Subcutaneous abdominal adipose tissue (tissue), 5 donors: ENCODE measurements around the gene AFF2.

Experiments used
- H3K27ac ChIP-seq: one replicate; pipeline ENCODE4 v1.7.0; 2013; ENCODE audit warnings: low read depth, mild to moderate bottlenecking, inconsistent platforms, low read length, moderate library complexity
- H3K27me3 ChIP-seq, 5 donors: one replicate each; pipeline ENCODE4 v1.7.0; 2013; ENCODE audit warnings: low read length in 5 of 5, inconsistent platforms in 1 of 5; ENCODE audit not compliant: control insufficient read depth in 5 of 5, insufficient read depth in 4 of 5
- H3K36me3 ChIP-seq, 5 donors: one replicate each; pipeline ENCODE4 v1.7.0; 2013; ENCODE audit warnings: low read length in 5 of 5; ENCODE audit not compliant: control insufficient read depth in 5 of 5, insufficient read depth in 5 of 5
- H3K4me1 ChIP-seq, 5 donors: one replicate each; pipeline ENCODE4 v1.7.0; 2013; ENCODE audit warnings: low read length in 5 of 5, mild to moderate bottlenecking in 3 of 5, moderate library complexity in 1 of 5; ENCODE audit not compliant: control insufficient read depth in 5 of 5, insufficient read depth in 5 of 5
- H3K4me3 ChIP-seq, 5 donors: one replicate each; pipeline ENCODE4 v1.7.0; 2013; ENCODE audit warnings: low read length in 5 of 5, low read depth in 1 of 5
- H3K9ac ChIP-seq, 5 donors: one replicate each; pipeline ENCODE4 v1.7.0; 2013; ENCODE audit warnings: low read length in 5 of 5, mild to moderate bottlenecking in 4 of 5, moderate library complexity in 3 of 5
- H3K9me3 ChIP-seq, 5 donors: one replicate each; pipeline ENCODE4 v1.7.0; 2013; ENCODE audit warnings: low read length in 5 of 5; ENCODE audit not compliant: control insufficient read depth in 5 of 5
- donor health status: healthy.
- donor health status: healthy.
- donor health status: healthy.
- donor health status: healthy.
- donor health status: healthy.

AFF2 gene

GRCh38 chrX:148956352-148956751 is 455.9 kb downstream of the AFF2 start:
- Histone ChIP-seq H3K36me3 (no peaks in the 10 kb centered on the region), H3K9ac (no peak overlapping the region), H3K9me3 (no peaks in the 10 kb centered on the region), H3K4me3 (no peak overlapping the region), H3K27me3 (no peaks in the 10 kb centered on the region), H3K4me1 (no peaks in the 10 kb centered on the region), H3K27ac (no peak overlapping the region)

- no peaks in the 10 kb centered on the region for H3K36me3 ChIP-seq
- no peaks in the 10 kb centered on the region for H3K9me3 ChIP-seq
- H3K4me1 ChIP-seq: no peaks in the 10 kb centered on the region
- no peak overlapping the region for H3K27ac ChIP-seq
- H3K9ac ChIP-seq: no peak overlapping the region
- H3K27me3 ChIP-seq: no peaks in the 10 kb centered on the region
- H3K4me3 ChIP-seq: no peak overlapping the region
These were observed 458.5 kb downstream of the AFF2 start for GRCh38 chrX:148958901-148959300.

- H3K27me3 ChIP-seq: no peaks in the 10 kb centered on the region
- no peaks in the 10 kb centered on the region for H3K4me1 ChIP-seq
- no peak overlapping the region for H3K27ac ChIP-seq
- H3K36me3 ChIP-seq: no peaks in the 10 kb centered on the region
- H3K4me3 ChIP-seq: no peak overlapping the region
- H3K9ac ChIP-seq: no peak overlapping the region
- H3K9me3 ChIP-seq: no peaks in the 10 kb centered on the region
These were observed 459.6 kb downstream of the AFF2 start for GRCh38 chrX:148960060-148960459.

- no peak overlapping the region for H3K27ac ChIP-seq
- H3K4me1 ChIP-seq: no peaks in the 10 kb centered on the region
- H3K9me3 ChIP-seq: no peaks in the 10 kb centered on the region
- no peaks in the 10 kb centered on the region for H3K36me3 ChIP-seq
- H3K9ac ChIP-seq: no peak overlapping the region
- H3K27me3 ChIP-seq: peaks cover 0 to 3% (median 0%) of the 10 kb centered on the region in 5 donors
- no peak overlapping the region for H3K4me3 ChIP-seq
These were observed 461.6 kb downstream of the AFF2 start for GRCh38 chrX:148961985-148962384.

GRCh38 chrX:148976571-148977400 is 476.4 kb downstream of the AFF2 start:
- Histone ChIP-seq H3K27ac (no peak overlapping the region), H3K27me3 (no peaks in the 10 kb centered on the region), H3K4me3 (no peak overlapping the region), H3K9ac (no peak overlapping the region), H3K36me3 (no peaks in the 10 kb centered on the region), H3K4me1 (no peaks in the 10 kb centered on the region), H3K9me3 (no peaks in the 10 kb centered on the region)

GRCh38 chrX:148979786-148980185 is 479.4 kb downstream of the AFF2 start:
- no peaks in the 10 kb centered on the region for H3K9me3 ChIP-seq
- H3K27ac ChIP-seq: no peak overlapping the region
- H3K4me1 ChIP-seq: no peaks in the 10 kb centered on the region
- no peak overlapping the region for H3K4me3 ChIP-seq
- H3K9ac ChIP-seq: no peak overlapping the region
- no peaks in the 10 kb centered on the region for H3K36me3 ChIP-seq
- H3K27me3 ChIP-seq: no peaks in the 10 kb centered on the region

GRCh38 chrX:148984238-148984637 is 483.8 kb downstream of the AFF2 start:
- Histone ChIP-seq H3K9ac (no peak overlapping the region), H3K9me3 (no peaks in the 10 kb centered on the region), H3K27me3 (no peaks in the 10 kb centered on the region), H3K36me3 (no peaks in the 10 kb centered on the region), H3K4me3 (no peak overlapping the region), H3K27ac (no peak overlapping the region), H3K4me1 (no peaks in the 10 kb centered on the region)

- no peaks in the 10 kb centered on the region for H3K27me3 ChIP-seq
These were observed 491.1 kb downstream of the AFF2 start for GRCh38 chrX:148991502-148991901.

GRCh38 chrX:148995661-148996060 is 495.2 kb downstream of the AFF2 start:
- Histone ChIP-seq H3K9me3 (no peaks in the 10 kb centered on the region), H3K27ac (no peak overlapping the region), H3K4me3 (no peak overlapping the region), H3K27me3 (no peaks in the 10 kb centered on the region), H3K9ac (no peak overlapping the region), H3K4me1 (no peaks in the 10 kb centered on the region), H3K36me3 (no peaks in the 10 kb centered on the region)

More at GRCh38 chrX:148991502-148991901, 491.1 kb downstream of the AFF2 start:
- H3K4me3 ChIP-seq: no peak overlapping the region
- H3K27ac ChIP-seq: no peak overlapping the region
- H3K9me3 ChIP-seq: no peaks in the 10 kb centered on the region
- H3K36me3 ChIP-seq: no peaks in the 10 kb centered on the region
- no peaks in the 10 kb centered on the region for H3K4me1 ChIP-seq
- H3K9ac ChIP-seq: no peak overlapping the region

GRCh38 chrX:149002320-149002719 is 501.9 kb downstream of the AFF2 start:
- Histone ChIP-seq H3K27me3 (peaks cover 0 to 6% (median 0%) of the 10 kb centered on the region in 5 donors), H3K4me1 (no peaks in the 10 kb centered on the region), H3K9ac (no peak overlapping the region), H3K27ac (no peak overlapping the region), H3K4me3 (no peak overlapping the region), H3K36me3 (no peaks in the 10 kb centered on the region), H3K9me3 (no peaks in the 10 kb centered on the region)
